ENCODE measurements around the gene SIVA1.

The SIVA1 gene

DNA sequence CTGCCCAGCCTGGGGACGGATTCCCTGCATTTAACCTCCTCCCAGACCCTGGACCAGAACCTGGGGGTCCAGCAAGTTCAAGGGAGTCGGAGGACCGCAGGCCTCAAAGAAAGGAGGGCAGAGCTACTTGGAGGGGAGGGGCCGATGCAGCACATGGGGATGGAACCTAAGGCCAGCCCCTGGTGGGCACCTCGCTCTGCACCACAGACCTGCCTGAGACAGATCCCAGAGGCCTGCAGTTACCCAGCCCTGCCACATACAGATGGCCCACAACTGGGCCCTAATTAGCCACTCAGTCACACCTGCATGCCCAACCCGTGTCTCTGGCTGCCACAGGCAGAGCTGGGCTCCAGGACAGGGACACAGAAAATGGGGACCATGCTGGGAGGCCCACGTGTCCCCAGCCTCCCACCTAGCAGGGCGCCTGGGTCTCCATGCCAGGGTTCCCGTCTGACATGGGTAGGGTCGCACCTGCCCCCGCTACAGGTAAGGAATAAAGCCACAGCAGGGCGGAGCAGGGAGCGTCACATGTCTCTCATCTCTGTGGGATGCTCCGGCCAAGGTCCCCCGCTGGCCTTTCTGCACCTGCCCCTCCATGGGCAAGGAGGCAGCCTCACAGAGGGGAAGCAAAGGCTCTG, 25.9 kb downstream of the SIVA1 start:
- no peaks in the 10 kb centered on the region for H3K4me1 ChIP-seq (ENCODE audit: control insufficient read depth in 2 of 2, insufficient read depth in 2 of 2, low read length in 2 of 2)
- no peak overlapping the region for H3K9ac ChIP-seq (ENCODE audit: low read depth in 1 of 2, low read length in 2 of 2)
- peaks cover 15% of the 10 kb centered on the region in 2 donors for H3K36me3 ChIP-seq (ENCODE audit: control insufficient read depth in 2 of 2, insufficient read depth in 2 of 2, low read length in 2 of 2)
- no peaks in the 10 kb centered on the region for H3K27me3 ChIP-seq (ENCODE audit: control insufficient read depth in 2 of 2, insufficient read depth in 2 of 2, low read length in 2 of 2)
- H3K27ac ChIP-seq (ENCODE audit: low read depth in 2 of 2, low read length in 2 of 2): no peak overlapping the region
- no peaks in the 10 kb centered on the region for H3K9me3 ChIP-seq (ENCODE audit: control insufficient read depth in 2 of 2, low read length in 2 of 2)
- no peak overlapping the region for H3K4me3 ChIP-seq (ENCODE audit: low read length in 2 of 2)

DNA sequence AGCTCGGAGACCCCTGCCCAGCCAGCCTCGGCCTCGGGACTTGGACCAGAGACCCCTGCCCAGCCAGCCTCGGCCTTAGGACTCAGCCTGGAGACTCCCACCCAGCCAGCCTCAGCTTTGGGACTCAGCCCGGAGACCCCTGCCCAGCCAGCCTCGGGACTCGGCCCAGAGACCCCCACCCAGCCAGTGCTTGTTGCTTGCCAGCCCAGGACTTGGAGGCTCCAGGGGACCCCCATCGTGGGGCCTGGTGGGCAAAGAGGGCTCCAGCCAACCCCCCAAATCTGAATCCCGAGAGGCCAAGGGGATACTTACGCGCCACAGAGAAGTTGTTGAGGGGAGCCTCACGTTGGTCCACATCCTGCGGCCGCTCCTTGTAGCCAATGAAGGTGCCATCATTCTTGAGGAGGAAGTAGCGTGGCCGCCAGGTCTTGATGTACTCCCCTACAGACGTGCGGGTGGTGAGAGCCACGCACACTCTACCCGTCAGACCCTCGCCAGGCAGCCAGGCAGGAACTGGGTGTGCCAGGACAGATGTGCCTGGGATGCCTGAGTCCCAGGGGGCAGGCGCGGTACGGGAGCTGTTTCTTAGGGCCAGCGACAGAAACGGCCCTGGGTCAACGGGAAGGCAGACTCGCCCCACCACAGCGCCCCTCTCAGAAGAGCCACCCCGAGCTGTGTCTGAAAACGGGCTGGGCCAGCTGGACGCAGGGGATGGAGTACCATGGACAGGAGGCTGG, 27.0 kb downstream of the SIVA1 start:
- peaks cover 7 to 11% of the 10 kb centered on the region in 2 donors for H3K36me3 ChIP-seq (ENCODE audit: control insufficient read depth in 2 of 2, insufficient read depth in 2 of 2, low read length in 2 of 2)
- H3K4me1 ChIP-seq (ENCODE audit: control insufficient read depth in 2 of 2, insufficient read depth in 2 of 2, low read length in 2 of 2): no peaks in the 10 kb centered on the region
- H3K9ac ChIP-seq (ENCODE audit: low read depth in 1 of 2, low read length in 2 of 2): no peak overlapping the region
- H3K27me3 ChIP-seq (ENCODE audit: control insufficient read depth in 2 of 2, insufficient read depth in 2 of 2, low read length in 2 of 2): no peaks in the 10 kb centered on the region
- H3K4me3 ChIP-seq (ENCODE audit: low read length in 2 of 2): no peak overlapping the region
- H3K9me3 ChIP-seq (ENCODE audit: control insufficient read depth in 2 of 2, low read length in 2 of 2): no peaks in the 10 kb centered on the region
- H3K27ac ChIP-seq (ENCODE audit: low read depth in 2 of 2, low read length in 2 of 2): no peak overlapping the region

DNA sequence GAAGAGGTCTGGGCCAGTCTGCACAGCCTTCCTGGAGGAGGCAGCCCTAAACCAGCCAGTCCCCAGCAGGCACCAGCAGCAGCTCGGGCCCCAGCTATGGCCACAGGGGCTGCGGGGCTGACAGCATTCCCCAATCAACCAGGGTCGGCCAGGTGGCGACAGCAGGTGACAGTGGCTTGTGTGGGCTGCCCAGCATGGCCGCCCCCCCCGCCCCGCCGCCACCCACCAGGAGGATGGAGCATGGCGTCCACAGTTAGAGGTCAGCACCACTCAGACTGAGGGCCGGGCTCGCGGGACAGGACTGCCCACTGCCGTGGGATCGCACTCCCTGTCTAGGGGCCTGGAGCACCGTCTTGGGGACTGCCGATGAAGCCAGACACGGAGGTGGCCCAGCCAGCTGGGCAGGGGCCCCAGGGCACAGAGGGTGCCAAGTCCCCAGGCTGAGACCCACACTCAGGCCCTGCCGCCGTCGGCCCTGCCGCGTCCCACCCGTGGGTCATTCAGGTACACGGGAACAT, 27.6 kb downstream of the SIVA1 start:
- H3K27ac ChIP-seq (ENCODE audit: low read depth in 2 of 2, low read length in 2 of 2): no peak overlapping the region
- peaks cover 6 to 7% of the 10 kb centered on the region in 2 donors for H3K36me3 ChIP-seq (ENCODE audit: control insufficient read depth in 2 of 2, insufficient read depth in 2 of 2, low read length in 2 of 2)
- no peaks in the 10 kb centered on the region for H3K9me3 ChIP-seq (ENCODE audit: control insufficient read depth in 2 of 2, low read length in 2 of 2)
- no peak overlapping the region for H3K4me3 ChIP-seq (ENCODE audit: low read length in 2 of 2)
- no peak overlapping the region for H3K9ac ChIP-seq (ENCODE audit: low read depth in 1 of 2, low read length in 2 of 2)
- no peaks in the 10 kb centered on the region for H3K27me3 ChIP-seq (ENCODE audit: control insufficient read depth in 2 of 2, insufficient read depth in 2 of 2, low read length in 2 of 2)
- H3K4me1 ChIP-seq (ENCODE audit: control insufficient read depth in 2 of 2, insufficient read depth in 2 of 2, low read length in 2 of 2): no peaks in the 10 kb centered on the region

DNA sequence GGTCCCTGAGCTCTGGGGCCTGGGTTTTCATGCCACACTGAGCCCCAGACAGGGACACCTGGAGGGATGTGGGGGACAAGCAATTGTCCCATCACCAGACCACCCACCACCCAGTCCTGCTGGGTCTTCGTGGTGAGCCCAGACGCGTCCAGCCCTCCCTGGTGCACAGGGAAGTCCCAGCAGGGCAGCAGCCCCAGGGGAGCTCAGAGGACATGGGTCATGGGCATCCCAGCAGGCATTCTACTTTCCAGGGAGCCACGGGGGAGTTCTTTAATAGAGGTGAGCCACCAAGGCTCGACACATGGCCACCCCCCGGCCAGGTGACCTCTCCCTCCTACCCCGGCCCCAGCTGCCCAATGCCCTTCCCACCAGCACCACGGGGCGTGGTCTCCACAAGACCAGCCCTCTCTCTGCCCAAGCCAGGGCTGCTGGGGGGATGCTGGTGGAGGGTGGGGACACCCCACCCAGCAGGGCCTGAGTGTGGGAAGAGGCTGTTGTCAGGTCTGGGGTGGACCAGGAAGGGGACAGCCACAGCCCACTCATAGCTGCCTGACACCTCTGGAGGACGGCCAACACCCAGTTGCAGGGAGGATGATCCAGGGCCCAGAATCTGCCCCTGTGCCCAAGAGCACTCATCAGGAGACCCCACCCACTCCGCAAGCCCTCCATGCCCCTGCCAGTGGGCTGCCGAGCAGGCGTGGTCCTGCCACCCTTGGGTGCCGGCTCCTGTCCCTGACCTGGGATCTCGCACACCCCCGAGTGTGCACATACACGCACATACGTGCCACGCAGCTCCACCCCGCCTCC, 28.5 kb downstream of the SIVA1 start:
- no peaks in the 10 kb centered on the region for H3K4me1 ChIP-seq (ENCODE audit: control insufficient read depth in 2 of 2, insufficient read depth in 2 of 2, low read length in 2 of 2)
- H3K36me3 ChIP-seq (ENCODE audit: control insufficient read depth in 2 of 2, insufficient read depth in 2 of 2, low read length in 2 of 2): peaks cover 2 to 7% of the 10 kb centered on the region in 2 donors
- H3K27ac ChIP-seq (ENCODE audit: low read depth in 2 of 2, low read length in 2 of 2): no peak overlapping the region
- no peak overlapping the region for H3K4me3 ChIP-seq (ENCODE audit: low read length in 2 of 2)
- H3K27me3 ChIP-seq (ENCODE audit: control insufficient read depth in 2 of 2, insufficient read depth in 2 of 2, low read length in 2 of 2): no peaks in the 10 kb centered on the region
- H3K9ac ChIP-seq (ENCODE audit: low read depth in 1 of 2, low read length in 2 of 2): no peak overlapping the region
- H3K9me3 ChIP-seq (ENCODE audit: control insufficient read depth in 2 of 2, low read length in 2 of 2): no peaks in the 10 kb centered on the region

DNA sequence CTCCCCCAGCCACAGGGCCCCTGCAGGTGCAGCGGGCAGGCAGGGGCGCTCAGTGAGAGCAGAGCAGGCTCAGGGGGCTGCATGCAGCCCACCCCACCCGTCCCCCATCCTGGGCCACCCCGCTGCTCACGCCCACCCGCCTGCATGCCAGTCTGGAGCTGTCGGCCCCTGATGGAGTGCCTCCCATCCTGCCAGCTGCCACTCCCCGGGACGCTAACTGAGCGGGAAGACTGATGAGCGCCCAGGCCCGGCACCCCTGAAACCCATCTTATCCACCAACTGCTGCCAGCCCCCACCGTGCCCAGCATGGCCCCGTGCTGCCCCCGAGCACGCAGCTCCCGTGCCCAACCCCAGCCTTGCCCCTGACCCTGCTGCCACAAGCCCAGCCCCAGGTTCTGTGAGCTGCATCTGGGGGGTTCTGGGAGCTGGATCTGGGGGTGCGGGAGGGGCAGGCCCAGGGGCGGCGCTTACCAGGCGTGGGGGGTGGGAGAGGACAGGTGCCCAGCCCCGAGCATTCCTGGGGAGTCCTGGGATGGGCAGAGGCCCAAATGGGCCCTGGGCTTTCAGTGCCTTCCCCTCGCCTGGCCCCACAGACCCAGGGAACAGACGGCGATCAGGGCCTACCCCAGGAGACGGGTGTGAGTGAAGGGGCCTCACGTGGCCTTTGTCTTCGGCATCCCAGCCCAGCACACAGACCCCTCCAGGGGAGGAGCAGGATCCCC, 29.3 kb downstream of the SIVA1 start:
- Histone ChIP-seq H3K27me3 (ENCODE audit: control insufficient read depth in 2 of 2, insufficient read depth in 2 of 2, low read length in 2 of 2) (no peaks in the 10 kb centered on the region), H3K9me3 (ENCODE audit: control insufficient read depth in 2 of 2, low read length in 2 of 2) (no peaks in the 10 kb centered on the region), H3K4me1 (ENCODE audit: control insufficient read depth in 2 of 2, insufficient read depth in 2 of 2, low read length in 2 of 2) (peaks cover 0 to under 1% of the 10 kb centered on the region in 2 donors), H3K27ac (ENCODE audit: low read depth in 2 of 2, low read length in 2 of 2) (no peak overlapping the region), H3K4me3 (ENCODE audit: low read length in 2 of 2) (no peak overlapping the region), H3K36me3 (ENCODE audit: control insufficient read depth in 2 of 2, insufficient read depth in 2 of 2, low read length in 2 of 2) (peaks cover 0 to 5% of the 10 kb centered on the region in 2 donors), H3K9ac (ENCODE audit: low read depth in 1 of 2, low read length in 2 of 2) (no peak overlapping the region)

DNA sequence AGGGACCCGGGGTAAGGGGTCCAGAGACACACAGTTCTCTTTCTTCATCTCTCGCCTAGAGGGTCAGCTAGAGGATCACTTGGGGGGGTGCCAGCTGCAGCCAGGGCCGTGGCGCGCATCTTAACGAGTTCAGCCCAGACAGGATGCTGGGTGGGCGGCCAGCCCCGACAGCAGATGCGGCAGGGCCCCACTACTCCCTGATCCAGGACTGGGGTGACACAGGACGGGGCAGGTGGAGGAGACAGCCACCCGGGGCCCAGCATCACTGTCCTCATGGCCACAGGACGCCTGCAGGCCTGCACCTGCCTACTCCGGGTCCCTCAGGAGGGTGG, 29.8 kb downstream of the SIVA1 start:
- Histone ChIP-seq H3K27me3 (ENCODE audit: control insufficient read depth in 2 of 2, insufficient read depth in 2 of 2, low read length in 2 of 2) (no peaks in the 10 kb centered on the region), H3K4me3 (ENCODE audit: low read length in 2 of 2) (no peak overlapping the region), H3K36me3 (ENCODE audit: control insufficient read depth in 2 of 2, insufficient read depth in 2 of 2, low read length in 2 of 2) (peaks cover 0 to 6% of the 10 kb centered on the region in 2 donors), H3K27ac (ENCODE audit: low read depth in 2 of 2, low read length in 2 of 2) (no peak overlapping the region), H3K4me1 (ENCODE audit: control insufficient read depth in 2 of 2, insufficient read depth in 2 of 2, low read length in 2 of 2) (peaks cover 0 to 3% of the 10 kb centered on the region in 2 donors), H3K9ac (ENCODE audit: low read depth in 1 of 2, low read length in 2 of 2) (no peak overlapping the region), H3K9me3 (ENCODE audit: control insufficient read depth in 2 of 2, low read length in 2 of 2) (no peaks in the 10 kb centered on the region)

DNA sequence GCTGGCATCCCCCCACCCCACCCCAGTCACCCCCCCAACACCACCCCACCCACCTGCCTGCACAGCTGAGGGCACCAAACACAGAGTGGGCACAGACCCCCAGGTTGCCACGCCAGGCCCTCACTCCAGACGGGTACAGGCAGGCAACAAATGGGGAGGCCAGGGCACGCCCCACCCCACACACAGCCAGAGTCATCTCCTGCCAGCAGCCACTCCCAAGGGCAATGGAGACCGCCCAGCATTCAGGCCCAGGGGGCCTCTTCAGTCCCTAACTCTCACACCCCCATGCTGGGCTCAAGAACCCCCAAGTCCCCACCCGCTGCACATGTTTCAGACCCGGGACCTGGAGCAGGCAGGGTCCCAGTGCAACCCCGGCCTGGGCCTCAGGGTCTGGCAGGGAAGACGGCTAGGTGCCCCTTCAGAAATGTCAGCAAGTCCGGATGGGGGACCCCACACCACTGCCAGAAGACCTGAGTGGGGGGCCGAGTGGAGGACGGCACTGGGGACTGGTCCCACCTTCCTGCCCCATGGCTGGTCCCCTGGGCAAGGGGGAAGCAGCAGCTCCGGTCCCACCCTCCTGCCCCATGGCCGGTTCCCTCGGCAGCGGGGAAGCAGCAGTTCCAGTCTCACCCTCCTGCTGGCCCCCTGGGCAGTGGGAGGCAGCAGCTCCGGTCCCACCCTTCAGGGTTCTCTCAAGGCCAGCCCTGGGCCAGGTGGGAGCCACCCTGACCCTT, 30.7 kb downstream of the SIVA1 start:
- Histone ChIP-seq H3K27me3 (ENCODE audit: control insufficient read depth in 2 of 2, insufficient read depth in 2 of 2, low read length in 2 of 2) (no peaks in the 10 kb centered on the region), H3K9me3 (ENCODE audit: control insufficient read depth in 2 of 2, low read length in 2 of 2) (no peaks in the 10 kb centered on the region), H3K27ac (ENCODE audit: low read depth in 2 of 2, low read length in 2 of 2) (no peak overlapping the region), H3K4me3 (ENCODE audit: low read length in 2 of 2) (no peak overlapping the region), H3K9ac (ENCODE audit: low read depth in 1 of 2, low read length in 2 of 2) (no peak overlapping the region), H3K36me3 (ENCODE audit: control insufficient read depth in 2 of 2, insufficient read depth in 2 of 2, low read length in 2 of 2) (peaks cover 0 to 6% of the 10 kb centered on the region in 2 donors), H3K4me1 (ENCODE audit: control insufficient read depth in 2 of 2, insufficient read depth in 2 of 2, low read length in 2 of 2) (peaks cover 2 to 8% of the 10 kb centered on the region in 2 donors)

DNA sequence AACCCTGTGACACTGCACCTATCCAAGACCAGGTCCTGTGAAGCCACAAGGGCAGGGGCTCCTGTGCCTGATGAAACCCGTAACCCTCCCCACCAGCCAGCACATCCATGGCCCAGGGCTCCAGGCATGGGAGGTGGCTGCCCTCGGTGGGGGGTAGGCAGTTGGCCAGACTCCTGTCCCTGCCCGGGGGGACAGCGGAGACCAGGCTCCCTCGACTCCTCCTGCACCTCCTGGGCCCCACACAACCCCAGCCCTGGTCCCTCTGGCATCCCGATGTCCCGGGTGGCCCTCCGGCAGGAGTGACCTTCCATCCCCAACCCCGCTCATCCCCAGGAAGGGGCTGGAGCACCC, 31.2 kb downstream of the SIVA1 start:
- H3K27ac ChIP-seq (ENCODE audit: low read depth in 2 of 2, low read length in 2 of 2): no peak overlapping the region
- no peak overlapping the region for H3K4me3 ChIP-seq (ENCODE audit: low read length in 2 of 2)
- H3K9me3 ChIP-seq (ENCODE audit: control insufficient read depth in 2 of 2, low read length in 2 of 2): no peaks in the 10 kb centered on the region
- no peaks in the 10 kb centered on the region for H3K27me3 ChIP-seq (ENCODE audit: control insufficient read depth in 2 of 2, insufficient read depth in 2 of 2, low read length in 2 of 2)
- H3K9ac ChIP-seq (ENCODE audit: low read depth in 1 of 2, low read length in 2 of 2): no peak overlapping the region
- H3K36me3 ChIP-seq (ENCODE audit: control insufficient read depth in 2 of 2, insufficient read depth in 2 of 2, low read length in 2 of 2): peaks cover under 1 to 6% of the 10 kb centered on the region in 2 donors
- H3K4me1 ChIP-seq (ENCODE audit: control insufficient read depth in 2 of 2, insufficient read depth in 2 of 2, low read length in 2 of 2): peaks cover 2 to 10% of the 10 kb centered on the region in 2 donors

DNA sequence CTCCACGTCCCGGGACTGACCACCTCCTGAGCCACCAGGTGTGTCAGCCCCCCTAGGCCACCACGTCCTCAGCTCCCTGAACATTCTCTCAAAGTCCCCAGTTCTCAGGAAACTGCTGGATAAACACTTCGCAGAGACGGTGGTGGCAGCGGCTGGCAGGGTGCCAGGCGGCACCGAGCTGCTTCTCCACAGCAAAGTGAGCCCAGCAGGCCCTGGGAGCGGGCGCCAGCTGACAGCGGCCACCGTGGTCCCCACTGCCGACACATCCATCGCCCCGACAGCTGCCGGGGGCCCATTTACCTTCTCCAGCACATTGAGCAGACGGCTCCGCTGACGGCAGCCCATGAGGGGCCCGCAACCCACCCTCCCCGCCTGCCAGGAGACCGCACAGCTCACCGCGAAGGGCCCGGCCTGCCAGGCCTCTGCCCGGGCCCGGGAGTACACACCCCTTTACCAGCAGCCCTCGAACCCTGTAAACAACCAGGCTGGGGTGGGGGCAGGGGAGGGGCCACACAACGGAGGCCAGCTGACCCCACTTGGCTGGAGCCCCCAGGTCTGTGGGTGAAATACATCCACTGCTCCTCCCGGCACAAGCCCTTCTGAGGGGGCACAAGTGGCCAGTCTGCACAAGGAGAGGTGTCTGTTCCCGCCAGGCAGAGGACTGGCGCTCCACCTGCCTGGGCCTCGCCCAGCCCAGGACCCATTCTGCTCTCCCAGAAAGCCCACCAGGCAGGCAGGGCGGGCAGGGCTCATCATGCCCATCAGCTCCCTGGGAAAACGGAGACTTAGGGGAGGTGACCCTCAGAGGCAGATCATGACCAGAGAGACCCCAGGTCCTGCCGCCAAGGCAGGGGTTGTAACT, 32.1 kb downstream of the SIVA1 start:
- Histone ChIP-seq H3K9me3 (ENCODE audit: control insufficient read depth in 2 of 2, low read length in 2 of 2) (no peaks in the 10 kb centered on the region), H3K9ac (ENCODE audit: low read depth in 1 of 2, low read length in 2 of 2) (no peak overlapping the region), H3K27ac (ENCODE audit: low read depth in 2 of 2, low read length in 2 of 2) (no peak overlapping the region), H3K36me3 (ENCODE audit: control insufficient read depth in 2 of 2, insufficient read depth in 2 of 2, low read length in 2 of 2) (peaks cover 9 to 11% of the 10 kb centered on the region in 2 donors), H3K27me3 (ENCODE audit: control insufficient read depth in 2 of 2, insufficient read depth in 2 of 2, low read length in 2 of 2) (no peaks in the 10 kb centered on the region), H3K4me3 (ENCODE audit: low read length in 2 of 2) (no peak overlapping the region), H3K4me1 (ENCODE audit: control insufficient read depth in 2 of 2, insufficient read depth in 2 of 2, low read length in 2 of 2) (peaks cover 2 to 10% of the 10 kb centered on the region in 2 donors)

Data from mucosa of rectum (tissue), 2 donors.